Keratinocyte (primary cell): ENCODE results near the gene PYROXD2. TPM values are rescaled to one million over a fixed set of nuclear protein-coding genes. Genes with fewer than 3 reads are reported as not detected.

ENCODE experiments used
- DNase-seq: peaks from one replicate; pipeline ENCODE4 v3.0.0-alpha.2; 2011; ENCODE audit warnings: low read depth, missing footprints, low spot score
- FAIRE-seq: peaks from 2 replicates; lab custom pipeline; 2011; peaks lifted over from hg19 to GRCh38; lab: Jason Lieb, UNC
- H2AFZ ChIP-seq: 2 replicates; pipeline ENCODE4 v1.6.0; 2012; ENCODE audit warnings: low read length, control low read depth, inconsistent platforms; ENCODE audit not compliant: control insufficient read depth
- H3K27ac ChIP-seq: 2 replicates; pipeline ENCODE4 v1.5.1; 2011; ENCODE audit warnings: low read length; ENCODE audit not compliant: control insufficient read depth, insufficient read depth
- H3K27me3 ChIP-seq: 3 replicates; pipeline ENCODE4 v1.6.0; 2011; ENCODE audit warnings: low read length; ENCODE audit not compliant: control insufficient read depth, insufficient read depth; ENCODE audit errors: extremely low read depth
- H3K36me3 ChIP-seq, 2 experiments: 2 replicates in 1 of 2; 3 replicates in 1 of 2; pipeline ENCODE4 v1.5.1; 2011; ENCODE audit warnings: low read length in 2 of 2, mild to moderate bottlenecking in 1 of 2; ENCODE audit not compliant: control insufficient read depth in 2 of 2, insufficient read depth in 2 of 2; ENCODE audit errors: extremely low read depth in 1 of 2
- H3K4me1 ChIP-seq: 3 replicates; pipeline ENCODE4 v1.5.1; 2011; ENCODE audit warnings: low read length; ENCODE audit not compliant: control insufficient read depth, insufficient read depth; ENCODE audit errors: extremely low read depth
- H3K4me2 ChIP-seq: 3 replicates; pipeline ENCODE4 v1.6.0; 2011; ENCODE audit warnings: low read depth, low read length; ENCODE audit not compliant: control insufficient read depth, insufficient read depth; ENCODE audit errors: extremely low read depth
- H3K4me3 ChIP-seq, 3 experiments: fragments of 200-600 bp in 1 of 3; sonication (generic) in 1 of 3; 2 replicates in 2 of 3; 3 replicates in 1 of 3; pipeline ENCODE4 v1.5.1; 2011 to 2016; ENCODE audit warnings: low read length in 3 of 3, mild to moderate bottlenecking in 3 of 3, control low read depth in 2 of 3, inconsistent platforms in 1 of 3, low read depth in 1 of 3, mixed read lengths in 1 of 3, mixed run types in 1 of 3, moderate library complexity in 1 of 3; ENCODE audit not compliant: control insufficient read depth in 2 of 3, insufficient read depth in 2 of 3; ENCODE audit errors: extremely low read depth in 1 of 3
- H3K79me2 ChIP-seq: 2 replicates; pipeline ENCODE4 v1.6.0; 2012; ENCODE audit warnings: low read length; ENCODE audit not compliant: control insufficient read depth, insufficient read depth
- H3K9ac ChIP-seq: 3 replicates; pipeline ENCODE4 v1.6.0; 2011; ENCODE audit warnings: low read length; ENCODE audit not compliant: control insufficient read depth, insufficient read depth; ENCODE audit errors: extremely low read depth
- H3K9me1 ChIP-seq: 3 replicates; pipeline ENCODE4 v1.6.0; 2011; ENCODE audit warnings: low read length; ENCODE audit not compliant: control insufficient read depth, insufficient read depth; ENCODE audit errors: extremely low read depth
- H3K9me3 ChIP-seq: 2 replicates; pipeline ENCODE4 v1.5.1; 2012; ENCODE audit warnings: low read depth, low read length; ENCODE audit not compliant: control insufficient read depth
- H4K20me1 ChIP-seq: 3 replicates; pipeline ENCODE4 v1.6.0; 2011; ENCODE audit warnings: low read length; ENCODE audit not compliant: control insufficient read depth, insufficient read depth; ENCODE audit errors: extremely low read depth
- CTCF ChIP-seq, 3 experiments: IDR thresholded peaks in 1 of 3; conservative IDR thresholded peaks in 1 of 3; optimal IDR thresholded peaks in 1 of 3; 2 replicates in 2 of 3; 3 replicates in 1 of 3; pipeline versions ENCODE3 to v1.5.1; 2011; ENCODE audit warnings: low read length in 3 of 3, mild to moderate bottlenecking in 3 of 3, moderate library complexity in 2 of 3, control low read depth in 1 of 3, inconsistent platforms in 1 of 3; ENCODE audit not compliant: insufficient read depth in 2 of 3; ENCODE audit errors: extremely low read depth in 1 of 3
- EZH2 ChIP-seq: IDR thresholded peaks from one replicate; pipeline ENCODE4 v1.6.1; 2012; ENCODE audit warnings: inconsistent platforms, mild to moderate bottlenecking, low read length, moderate library complexity
- dilution Hi-C: fragments of 300-500 bp; cut with MboI; formaldehyde crosslinking; loops from one replicate; pipeline ENCODE4 v1.7.0; 2020; ENCODE audit warnings: low sequenced_read_pairs; ENCODE audit not compliant: extremely low pct_ligation_motif_present
- polyA plus RNA-seq, 5 experiments: library from polyadenylated mRNA; depleted of rRNA in 3 of 5; stranded (reverse) in 3 of 5; stranded (forward) in 1 of 5; unstranded in 1 of 5; fragments of >200 nt; gene quantifications; 1 replicate in 1 of 5; 2 replicates in 3 of 5; 3 replicates in 1 of 5; pipeline versions ENCODE4 v1.2.1 to v1.2.3, GENCODE V29; 2011 to 2012; ENCODE audit warnings: missing spikeins in 2 of 5, low read depth in 1 of 5, low replicate concordance in 1 of 5

PYROXD2 gene
- polyA plus RNA-seq, 1 donor (not counting 4 experiments of a cell fraction or from before 2014, with no cell fraction given) = 4.4 TPM

- TF ChIP-seq CTCF (optimal IDR thresholded peaks at IDR 0.05 in 1 of 3, IDR thresholded peaks at IDR 0.05 in 1 of 3, conservative IDR thresholded peaks at IDR 0.05 in 1 of 3; ENCODE audit: extremely low read depth in 1 of 3, insufficient read depth in 2 of 3, low read length in 3 of 3) (no peak), EZH2 (no peak)
- no peaks in the 10 kb centered on the region for H4K20me1 ChIP-seq
- H3K4me1 ChIP-seq = peaks cover 11% of the 10 kb centered on the region
- no peaks in the 10 kb centered on the region for H3K9me3 ChIP-seq
- H3K9me1 ChIP-seq = no peaks in the 10 kb centered on the region
- FAIRE-seq (no peak), DNase-seq (no peak)
- no peak overlapping the region for H3K4me3 ChIP-seq
- H3K4me2 ChIP-seq = no peak overlapping the region
- H3K9ac ChIP-seq = no peak overlapping the region
- dilution Hi-C loops = no loop called here
- no peaks in the 10 kb centered on the region for H3K36me3 ChIP-seq
- peaks cover 4% of the 10 kb centered on the region for H3K27me3 ChIP-seq
- no peaks in the 10 kb centered on the region for H3K79me2 ChIP-seq
- no peak overlapping the region for H2AFZ ChIP-seq
- H3K27ac ChIP-seq = no peak overlapping the region
These were observed 41.5 kb downstream of the PYROXD2 start for GRCh38 chr10:98373260-98374040.

- Histone ChIP-seq H3K4me2 (no peak overlapping the region), H3K36me3 (no peaks in the 10 kb centered on the region), H3K4me3 (no peak overlapping the region), H3K9me1 (no peaks in the 10 kb centered on the region), H2AFZ (no peak overlapping the region), H3K27me3 (peaks cover 4% of the 10 kb centered on the region), H3K9ac (no peak overlapping the region), H3K27ac (no peak overlapping the region), H3K9me3 (no peaks in the 10 kb centered on the region), H4K20me1 (no peaks in the 10 kb centered on the region), H3K4me1 (peaks cover 11% of the 10 kb centered on the region), H3K79me2 (no peaks in the 10 kb centered on the region)
- dilution Hi-C loops = no loop called here
- DNase-seq (no peak), FAIRE-seq (no peak)
- TF ChIP-seq CTCF (optimal IDR thresholded peaks at IDR 0.05 in 1 of 3, IDR thresholded peaks at IDR 0.05 in 1 of 3, conservative IDR thresholded peaks at IDR 0.05 in 1 of 3; ENCODE audit: extremely low read depth in 1 of 3, insufficient read depth in 2 of 3, low read length in 3 of 3) = no peak
- no peak for TF ChIP-seq EZH2
These were observed 43.9 kb downstream of the PYROXD2 start for GRCh38 chr10:98370831-98371820.
